HG02981 (cell line): Measurements from ENCODE around the gene LRRC45.

Source experiments
- ATAC-seq: cut with Tn5 transposase; IDR thresholded peaks from one replicate; pipeline ENCODE4 v1.9.1; 2021; ENCODE audit warnings: mild to moderate bottlenecking, moderate library complexity; ENCODE audit not compliant: unreplicated experiment

The LRRC45 gene

GRCh38 chr17:82049106-82049505 lies 26.0 kb downstream of the LRRC45 start:
- no peak for ATAC-seq

- no peak for ATAC-seq
Measured at GRCh38 chr17:82049521-82049971, 26.4 kb downstream of the LRRC45 start.

- ATAC-seq: no peak
Measured at GRCh38 chr17:82050152-82050760, 27.2 kb downstream of the LRRC45 start.

- ATAC-seq: no peak
Measured at GRCh38 chr17:82050761-82051641, 27.9 kb downstream of the LRRC45 start.

GRCh38 chr17:82051776-82052637 lies 28.9 kb downstream of the LRRC45 start, which contains the start of the genes GPS1 and RFNG:
Gene GPS1, plus strand, starts transcription at chr17:82051898. Its CDS starts 34 bp downstream, at chr17:82051932.
Gene RFNG, minus strand, starts transcription at chr17:82051811. Its CDS starts 45 bp downstream, at chr17:82051766.
- peak; percentile 52 for ATAC-seq

GRCh38 chr17:82052638-82053059 lies 29.5 kb downstream of the LRRC45 start:
- ATAC-seq: no peak

GRCh38 chr17:82053130-82053529 lies 30.0 kb downstream of the LRRC45 start:
- ATAC-seq: no peak

- no peak for ATAC-seq
Measured at GRCh38 chr17:82053556-82054263, 30.6 kb downstream of the LRRC45 start.

GRCh38 chr17:82054351-82055022 lies 31.4 kb downstream of the LRRC45 start:
- no peak for ATAC-seq

- ATAC-seq: no peak
Measured at GRCh38 chr17:82055023-82055964, 32.2 kb downstream of the LRRC45 start.

- no peak for ATAC-seq
Measured at GRCh38 chr17:82055965-82056728, 33.0 kb downstream of the LRRC45 start.

GRCh38 chr17:82056729-82057621 lies 33.9 kb downstream of the LRRC45 start:
- ATAC-seq: no peak

GRCh38 chr17:82058230-82058854 lies 35.2 kb downstream of the LRRC45 start:
- no peak for ATAC-seq

GRCh38 chr17:82058855-82059249 lies 35.7 kb downstream of the LRRC45 start:
- ATAC-seq: no peak

GRCh38 chr17:82059272-82060000 lies 36.3 kb downstream of the LRRC45 start:
- no peak for ATAC-seq

- no peak for ATAC-seq
Measured at GRCh38 chr17:82060001-82060380, 36.9 kb downstream of the LRRC45 start.
